ENCODE data around the gene USP3. TPM values are rescaled to one million over a fixed set of nuclear protein-coding genes. Genes with fewer than 3 reads are reported as not detected.

USP3 gene
- total and polyA plus RNA-seq, 2 of the 13 experiments (the other 11 are each of a cell fraction or from before 2014, with no cell fraction given) = 14.3 to 61.2 TPM

GRCh38 chr15:63466378-63467192, 37.8 kb upstream of the USP3 start (continued):
- TF ChIP-seq, protein P1, sequence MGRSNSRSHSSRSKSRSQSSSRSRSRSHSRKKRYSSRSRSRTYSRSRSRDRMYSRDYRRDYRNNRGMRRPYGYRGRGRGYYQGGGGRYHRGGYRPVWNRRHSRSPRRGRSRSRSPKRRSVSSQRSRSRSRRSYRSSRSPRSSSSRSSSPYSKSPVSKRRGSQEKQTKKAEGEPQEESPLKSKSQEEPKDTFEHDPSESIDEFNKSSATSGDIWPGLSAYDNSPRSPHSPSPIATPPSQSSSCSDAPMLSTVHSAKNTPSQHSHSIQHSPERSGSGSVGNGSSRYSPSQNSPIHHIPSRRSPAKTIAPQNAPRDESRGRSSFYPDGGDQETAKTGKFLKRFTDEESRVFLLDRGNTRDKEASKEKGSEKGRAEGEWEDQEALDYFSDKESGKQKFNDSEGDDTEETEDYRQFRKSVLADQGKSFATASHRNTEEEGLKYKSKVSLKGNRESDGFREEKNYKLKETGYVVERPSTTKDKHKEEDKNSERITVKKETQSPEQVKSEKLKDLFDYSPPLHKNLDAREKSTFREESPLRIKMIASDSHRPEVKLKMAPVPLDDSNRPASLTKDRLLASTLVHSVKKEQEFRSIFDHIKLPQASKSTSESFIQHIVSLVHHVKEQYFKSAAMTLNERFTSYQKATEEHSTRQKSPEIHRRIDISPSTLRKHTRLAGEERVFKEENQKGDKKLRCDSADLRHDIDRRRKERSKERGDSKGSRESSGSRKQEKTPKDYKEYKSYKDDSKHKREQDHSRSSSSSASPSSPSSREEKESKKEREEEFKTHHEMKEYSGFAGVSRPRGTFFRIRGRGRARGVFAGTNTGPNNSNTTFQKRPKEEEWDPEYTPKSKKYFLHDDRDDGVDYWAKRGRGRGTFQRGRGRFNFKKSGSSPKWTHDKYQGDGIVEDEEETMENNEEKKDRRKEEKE (IDR thresholded peaks at IDR 0.05) = no peak
- TF ChIP-seq ZNF513 (CRISPR knock-in tag; conservative IDR thresholded peaks at IDR 0.05) (no peak), ZNF326 (CRISPR knock-in tag; IDR thresholded peaks at IDR 0.05; ENCODE audit: borderline replicate concordance) (no peak), RELA (CRISPR knock-in tag; IDR thresholded peaks at IDR 0.05) (no peak), SRY (CRISPR knock-in tag; IDR thresholded peaks at IDR 0.05) (no peak), ZNF879 (CRISPR knock-in tag; IDR thresholded peaks at IDR 0.05) (no peak), SIN3A (IDR thresholded peaks at IDR 0.05; ENCODE audit: borderline replicate concordance, low read depth, low read length) (peak; percentile 67; the same call in 1 of the 2 replicates), TP53 (CRISPR knock-in tag; conservative IDR thresholded peaks at IDR 0.05) (no peak), JUN (CRISPR knock-in tag; IDR thresholded peaks at IDR 0.05) (no peak), NR2F2 (IDR thresholded peaks at IDR 0.05; ENCODE audit: borderline replicate concordance, low read depth) (peak; percentile 55; the same call in 1 of the 2 replicates), NR2F6 (IDR thresholded peaks at IDR 0.05) (no peak), NR2F6 (CRISPR knock-in tag; IDR thresholded peaks at IDR 0.05) (peak; percentile 52; the same call in 1 of the 2 replicates), HDAC6 (IDR thresholded peaks at IDR 0.05; ENCODE audit: low read depth, low read length) (no peak), REXO4 (CRISPR knock-in tag; IDR thresholded peaks at IDR 0.05; ENCODE audit: borderline replicate concordance) (no peak), PLSCR1 (CRISPR knock-in tag; IDR thresholded peaks at IDR 0.05; ENCODE audit: borderline replicate concordance) (no peak), FOXM1 (CRISPR knock-in tag; IDR thresholded peaks at IDR 0.05) (no peak), ZNF230 (CRISPR knock-in tag; IDR thresholded peaks at IDR 0.05) (no peak), CREB3 (CRISPR knock-in tag; IDR thresholded peaks at IDR 0.05) (no peak), ZNF281 (CRISPR knock-in tag; IDR thresholded peaks at IDR 0.05; ENCODE audit: borderline replicate concordance) (no peak), CHD2 (IDR thresholded peaks at IDR 0.05; ENCODE audit: low read depth, low read length) (no peak), KDM6A (CRISPR knock-in tag; IDR thresholded peaks at IDR 0.05; ENCODE audit: low read depth) (peak; percentile 30; the same call in 1 of the 2 replicates), KLF6 (CRISPR knock-in tag; IDR thresholded peaks at IDR 0.05) (peak; percentile 73; the same call in 1 of the 2 replicates)

Measured in HepG2 (cell line).